Endometrial microvascular endothelial cells (primary cell): ENCODE data around the gene PRKG1. TPM values are rescaled to one million over a fixed set of nuclear protein-coding genes. Genes with fewer than 3 reads are reported as not detected.

ENCODE experiments used
- in situ Hi-C: cut with HindIII; loops from 2 replicates; pipeline ENCODE4 v1.10.0; 2017; ENCODE audit warnings: low sequenced_read_pairs, low pct_unique_long_range_greater_than_20kb; ENCODE audit errors: inconsistent ontology term
- total RNA-seq: library from RNA; depleted of rRNA; stranded (reverse); fragments of >200 nt; gene quantifications from one replicate; pipeline ENCODE4 v1.2.3, GENCODE V29; 2015; ENCODE audit errors: inconsistent ontology term

Gene PRKG1
- total RNA-seq, 1 donor from 2014 or later, result not detected

DNA sequence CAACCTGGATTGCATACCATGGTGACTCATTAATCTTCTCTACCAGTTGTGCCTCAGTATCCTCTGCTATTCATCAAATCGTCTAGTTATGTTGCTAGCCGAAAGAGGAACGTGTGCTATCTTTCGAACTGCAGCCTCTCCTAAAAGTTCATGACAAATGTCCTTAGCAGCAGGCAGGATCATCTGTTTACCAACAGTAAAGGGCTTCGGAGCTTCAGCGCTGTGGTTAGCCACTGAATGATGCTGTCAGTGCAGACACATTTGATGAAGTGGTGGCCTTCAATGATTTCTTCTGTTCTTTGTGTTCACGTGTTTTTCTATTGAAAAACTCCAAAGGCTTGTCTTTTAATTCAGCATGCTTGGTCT is 556.3 kb downstream of the PRKG1 start:
- in situ Hi-C loops, result no loop called here

DNA sequence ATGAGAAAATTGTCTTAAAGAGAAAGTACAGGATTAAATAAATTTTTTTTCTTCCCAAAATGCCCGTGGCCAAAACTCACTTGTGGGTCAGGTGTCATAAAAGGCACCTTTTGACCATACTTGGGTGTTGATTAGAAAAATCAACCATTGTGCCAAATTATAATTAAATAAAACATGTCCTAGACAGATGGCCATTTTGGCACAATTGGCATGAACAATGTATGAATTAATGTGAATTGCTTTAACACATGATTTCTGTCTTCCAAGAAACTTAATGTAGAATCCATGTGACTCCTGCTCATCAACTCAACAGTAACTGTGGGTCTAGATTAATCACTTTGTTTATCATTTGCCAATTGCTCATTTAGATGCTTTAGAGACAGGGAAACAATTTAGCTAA is 561.1 kb downstream of the PRKG1 start:
- in situ Hi-C loops, result no loop called here

- in situ Hi-C loops, result no loop called here
Observed at GRCh38 chr10:51638211-51638610, 563.9 kb downstream of the PRKG1 start.

DNA sequence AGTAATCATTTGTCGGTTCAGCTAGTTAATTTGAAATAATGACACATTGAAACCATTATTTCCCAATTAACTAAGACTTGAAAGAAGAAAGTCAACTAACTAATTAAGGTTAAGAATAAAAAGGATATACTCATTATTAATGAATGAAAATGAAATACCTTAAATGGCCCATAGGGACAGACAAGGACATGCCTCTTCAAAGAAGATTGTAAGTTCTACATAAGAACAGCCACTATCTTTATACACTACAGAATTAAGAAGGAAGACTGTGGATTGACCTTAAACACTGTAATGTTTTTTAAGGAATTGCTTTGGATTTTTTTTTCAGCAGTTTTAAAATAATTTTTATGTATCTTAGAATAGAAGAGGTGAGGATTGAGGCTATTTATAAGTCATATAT is 564.5 kb downstream of the PRKG1 start:
- in situ Hi-C loops, result no loop called here

DNA sequence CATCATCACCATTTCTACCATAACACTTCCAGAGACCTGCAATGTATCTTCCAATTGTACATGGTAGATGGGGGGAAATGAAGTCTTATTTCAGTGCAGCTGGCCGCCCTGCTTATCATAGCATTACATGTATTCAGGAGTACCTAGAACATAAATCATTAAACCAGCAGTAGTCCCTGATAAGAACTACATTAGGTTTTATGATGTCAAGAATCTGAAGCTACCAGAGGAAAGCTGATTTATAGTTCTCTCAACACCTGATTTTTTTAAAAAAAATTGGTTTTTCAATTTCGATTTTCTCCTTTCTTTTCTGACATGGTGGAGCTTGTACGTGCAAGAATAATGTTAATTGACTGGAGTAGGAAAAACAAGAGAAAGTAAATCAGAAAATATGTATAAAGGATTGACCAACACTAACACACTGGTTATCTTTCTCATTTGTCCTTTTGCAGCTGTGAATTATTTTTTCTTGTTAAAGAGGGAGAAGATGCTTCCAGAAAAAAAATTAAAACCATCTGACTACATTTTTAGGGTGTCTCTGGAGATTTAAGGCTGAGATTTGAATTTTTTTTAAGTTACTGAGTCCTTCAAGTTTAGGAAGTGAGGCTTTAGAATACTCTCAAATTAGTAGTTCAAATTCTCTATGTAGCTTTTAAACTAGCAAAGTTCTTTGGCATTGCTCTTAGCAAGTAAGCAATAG is 566.0 kb downstream of the PRKG1 start:
- in situ Hi-C loops, result no loop called here

GRCh38 chr10:51642581-51642980 is 568.3 kb downstream of the PRKG1 start:
- in situ Hi-C loops, result no loop called here

- in situ Hi-C loops, result no loop called here
Observed at GRCh38 chr10:51643734-51644133, 569.4 kb downstream of the PRKG1 start.

- in situ Hi-C loops, result no loop called here
Observed at GRCh38 chr10:51649064-51649463, 574.8 kb downstream of the PRKG1 start.

DNA sequence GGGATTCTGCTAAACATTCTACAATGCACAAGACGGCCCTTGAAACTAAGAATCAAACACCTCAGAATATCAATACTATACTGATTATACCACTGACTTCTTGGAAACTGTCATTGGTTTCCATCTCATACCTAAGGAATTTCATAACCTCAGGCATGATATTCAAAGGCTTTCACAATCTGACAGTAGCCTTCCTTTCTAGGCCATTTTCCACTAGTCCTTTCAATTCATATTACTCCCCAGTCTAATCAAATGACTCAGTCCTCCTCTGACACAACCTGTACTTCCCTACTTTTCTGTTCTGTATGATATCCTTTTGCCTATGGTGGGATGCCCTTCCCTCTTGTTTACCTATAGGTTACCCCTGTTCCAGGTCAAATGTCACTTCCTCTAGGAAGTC is 576.8 kb downstream of the PRKG1 start:
- in situ Hi-C loops, result no loop called here

DNA sequence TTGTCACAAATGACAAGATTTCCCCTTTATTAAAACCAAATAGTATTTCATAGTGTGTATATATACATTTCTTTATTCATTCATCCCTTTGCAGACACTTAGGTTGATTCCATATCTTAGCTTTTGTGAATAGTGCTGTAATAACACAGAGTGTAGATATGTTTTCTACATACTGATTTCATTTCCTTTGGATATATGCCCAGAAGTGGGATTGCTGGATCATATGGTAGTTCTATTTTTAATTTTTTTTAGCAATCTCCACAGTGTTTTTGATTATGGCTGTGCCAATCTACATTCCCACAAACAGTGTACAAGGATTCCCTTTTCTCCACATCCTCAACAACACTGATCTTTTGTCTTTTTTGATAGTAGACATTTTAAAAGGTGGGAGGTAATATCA is 578.7 kb downstream of the PRKG1 start:
- in situ Hi-C loops, result no loop called here

- in situ Hi-C loops, result no loop called here
Observed at GRCh38 chr10:51654918-51655317, 580.6 kb downstream of the PRKG1 start.

GRCh38 chr10:51656503-51656902 is 582.2 kb downstream of the PRKG1 start:
- in situ Hi-C loops, result no loop called here

GRCh38 chr10:51658000-51658399 is 583.7 kb downstream of the PRKG1 start:
- in situ Hi-C loops, result no loop called here

DNA sequence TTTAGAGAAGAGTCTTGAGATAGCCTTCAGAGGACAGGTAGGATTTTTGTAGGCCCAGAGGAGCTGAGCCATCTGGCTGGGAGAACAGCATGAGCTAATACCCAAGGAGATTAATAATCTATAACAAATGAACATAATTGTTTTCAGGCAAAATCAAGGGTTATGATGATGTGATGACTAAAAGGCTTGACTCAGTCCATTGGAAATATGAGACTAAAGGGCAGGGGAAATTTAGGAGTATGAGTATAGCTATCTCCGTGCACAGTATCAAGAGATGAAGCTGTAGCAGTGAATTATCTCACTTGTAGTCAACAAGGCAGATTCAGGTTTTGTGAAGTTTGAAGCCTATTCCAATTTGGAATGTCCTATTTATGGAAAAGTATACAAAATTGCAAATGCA is 585.1 kb downstream of the PRKG1 start:
- in situ Hi-C loops, result no loop called here

DNA sequence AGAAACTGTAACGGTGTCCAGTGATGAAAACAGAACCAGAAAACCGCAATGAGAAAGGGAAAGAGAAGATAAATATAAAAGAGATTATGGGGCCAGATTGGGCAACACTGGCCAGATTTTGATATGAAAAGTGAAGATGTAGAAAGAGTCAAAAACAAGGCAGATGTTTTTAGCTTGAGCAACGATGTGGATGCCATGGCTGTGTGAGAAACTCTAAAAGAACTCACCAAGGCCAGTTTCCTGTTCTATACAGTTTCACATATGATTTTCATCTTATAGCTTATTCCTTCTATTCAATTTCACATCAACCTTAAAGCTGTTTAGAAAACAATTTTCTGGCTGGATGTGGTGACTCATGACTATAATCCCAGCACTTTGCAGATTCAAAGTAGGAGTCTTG is 588.8 kb downstream of the PRKG1 start:
- in situ Hi-C loops, result no loop called here

DNA sequence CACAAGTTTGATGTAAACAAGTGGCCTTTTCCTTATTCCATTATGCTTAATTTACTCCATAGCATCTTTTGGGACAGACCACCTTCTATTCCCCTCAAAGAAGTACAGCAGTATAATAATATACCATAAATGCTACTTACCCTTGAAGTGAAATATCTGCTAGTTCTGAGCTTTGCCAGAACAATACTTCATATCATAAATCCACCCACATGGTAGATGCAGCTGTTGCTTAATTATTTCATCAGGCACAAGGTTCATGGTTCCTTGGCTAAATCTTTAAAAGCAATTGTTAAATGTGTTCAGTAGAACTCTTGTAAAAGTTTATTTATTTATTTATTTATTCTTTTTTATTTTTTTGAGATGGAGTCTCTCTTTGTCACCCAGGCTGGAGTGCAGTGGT is 592.2 kb downstream of the PRKG1 start:
- in situ Hi-C loops, result no loop called here

DNA sequence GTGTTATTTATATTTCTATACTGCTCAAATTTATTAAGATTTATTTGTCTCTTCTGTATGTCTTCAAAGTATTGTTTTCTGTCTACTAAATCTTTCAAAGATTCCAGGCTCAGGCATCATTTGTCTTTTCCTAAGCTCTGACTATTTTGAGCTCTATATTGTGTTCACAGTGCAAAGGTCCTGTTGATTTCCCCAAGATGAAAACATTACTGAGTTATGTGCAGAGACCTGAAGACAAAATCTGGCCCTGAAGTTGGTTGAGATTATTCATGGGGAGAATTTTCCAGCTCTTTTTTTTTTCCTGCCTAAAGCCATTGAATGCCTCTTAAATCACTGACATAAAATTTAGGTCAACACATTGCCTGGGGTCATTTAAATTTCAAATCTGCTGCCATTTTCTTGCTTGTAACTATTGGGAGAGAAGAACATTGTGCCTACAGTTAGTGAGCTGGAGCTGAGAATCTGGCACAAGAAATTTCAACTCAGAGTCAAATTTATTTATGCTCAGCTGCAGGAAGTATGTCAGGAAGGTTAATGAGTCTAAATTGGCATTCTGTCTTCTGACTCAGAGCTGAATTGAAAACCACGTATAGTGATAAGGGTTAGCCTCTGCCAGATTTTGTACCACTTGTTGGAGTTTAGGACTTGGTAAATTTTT is 593.5 kb downstream of the PRKG1 start:
- in situ Hi-C loops, result no loop called here

GRCh38 chr10:51668336-51668689 is 594.0 kb downstream of the PRKG1 start:
- in situ Hi-C loops, result no loop called here

DNA sequence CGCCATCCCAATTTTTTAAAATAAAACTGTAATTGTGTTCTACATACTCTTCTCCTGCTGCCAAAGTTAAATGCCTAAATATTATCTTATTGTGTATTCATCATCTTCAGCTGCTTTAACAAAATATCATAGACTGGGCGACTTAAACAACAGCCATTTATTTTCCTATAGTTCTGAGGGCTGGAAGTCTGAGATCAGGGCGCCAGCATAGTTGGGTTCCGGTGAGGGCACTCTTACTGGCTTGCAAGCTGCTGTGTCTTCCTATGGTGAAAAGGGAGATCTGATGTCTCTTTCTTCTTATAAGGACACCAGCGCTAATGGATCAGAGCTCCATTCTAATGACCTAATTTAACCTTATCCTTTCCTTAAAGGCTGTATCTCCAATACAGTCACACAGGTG is 594.8 kb downstream of the PRKG1 start:
- in situ Hi-C loops, result no loop called here

GRCh38 chr10:51672039-51672535 is 597.8 kb downstream of the PRKG1 start:
- in situ Hi-C loops, result no loop called here

DNA sequence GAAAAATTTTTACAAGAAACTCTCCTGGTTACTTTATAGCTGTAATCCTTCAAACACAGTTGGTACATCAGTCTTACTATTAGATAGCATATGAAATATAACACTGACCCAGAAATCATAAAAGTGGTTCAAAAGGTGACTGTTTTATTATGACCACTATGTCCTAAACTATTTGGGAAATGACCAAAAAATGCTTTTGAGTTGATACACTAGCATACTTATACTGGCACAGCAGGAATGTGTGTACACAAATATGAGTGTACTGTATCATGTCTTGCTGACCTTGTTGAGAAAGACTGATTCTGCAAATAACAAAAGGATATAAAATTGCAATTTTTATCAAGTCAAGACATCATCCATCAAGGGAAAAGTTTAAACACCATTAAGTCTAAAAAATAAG is 600.8 kb downstream of the PRKG1 start:
- in situ Hi-C loops, result no loop called here
